ENCODE measurements around the gene MPPE1.

The MPPE1 gene

GRCh38 chr18:11950824-11951223, 42.7 kb upstream of the MPPE1 start:
- Histone ChIP-seq H3K4me2 (ENCODE audit: low read length) (no peak overlapping the region), H3K9me3 (ENCODE audit: low read length) (no peaks in the 10 kb centered on the region; the same call in 1 of the 2 replicates), H3K36me3 (ENCODE audit: insufficient read depth, low read length) (no peaks in the 10 kb centered on the region), H3K4me1 (ENCODE audit: insufficient read depth, low read length, severe bottlenecking) (peaks cover 11% of the 10 kb centered on the region), H3K27ac (ENCODE audit: low read depth, low read length, poor library complexity, severe bottlenecking) (no peak overlapping the region), H4K20me1 (ENCODE audit: insufficient read depth, low read length) (no peaks in the 10 kb centered on the region), H3K27me3 (ENCODE audit: insufficient read depth, low read length) (no peaks in the 10 kb centered on the region), H3K79me2 (ENCODE audit: insufficient read depth, low read length) (no peaks in the 10 kb centered on the region), H3K9me2 (ENCODE audit: low read depth, low read length) (no peaks in the 10 kb centered on the region), H3K9ac (ENCODE audit: low read length) (no peak overlapping the region), H3K4me3 (ENCODE audit: low read depth, low read length, poor library complexity, severe bottlenecking) (no peak overlapping the region), H3F3A (ENCODE audit: insufficient read depth, low read length) (no peaks in the 10 kb centered on the region), H2AFZ (ENCODE audit: low read length) (no peak overlapping the region)
- no peak for TF ChIP-seq CTCF (IDR thresholded peaks at IDR 0.05; ENCODE audit: low read length)

GRCh38 chr18:11948852-11949523, 40.9 kb upstream of the MPPE1 start:
- no peaks in the 10 kb centered on the region; the same call in 1 of the 2 replicates for H3K27me3 ChIP-seq (ENCODE audit: insufficient read depth, low read length)
- H3K4me2 ChIP-seq (ENCODE audit: low read length): no peak overlapping the region
- H4K20me1 ChIP-seq (ENCODE audit: insufficient read depth, low read length): no peaks in the 10 kb centered on the region
- no peak overlapping the region for H3K9ac ChIP-seq (ENCODE audit: low read length)
- H2AFZ ChIP-seq (ENCODE audit: low read length): no peak overlapping the region
- H3K9me3 ChIP-seq (ENCODE audit: low read length): no peaks in the 10 kb centered on the region
- H3K9me2 ChIP-seq (ENCODE audit: low read depth, low read length): no peaks in the 10 kb centered on the region
- H3K4me1 ChIP-seq (ENCODE audit: insufficient read depth, low read length, severe bottlenecking): peaks cover 11% of the 10 kb centered on the region
- TF ChIP-seq CTCF (IDR thresholded peaks at IDR 0.05; ENCODE audit: low read length) (no peak), EZH2 (IDR thresholded peaks at IDR 0.05; ENCODE audit: borderline replicate concordance, low read length) (no peak)
- no peak overlapping the region for H3K27ac ChIP-seq (ENCODE audit: low read depth, low read length, poor library complexity, severe bottlenecking)
- no peaks in the 10 kb centered on the region for H3K36me3 ChIP-seq (ENCODE audit: insufficient read depth, low read length)
- no peaks in the 10 kb centered on the region for H3K79me2 ChIP-seq (ENCODE audit: insufficient read depth, low read length)
- H3F3A ChIP-seq (ENCODE audit: insufficient read depth, low read length): no peaks in the 10 kb centered on the region
- no peak overlapping the region for H3K4me3 ChIP-seq (ENCODE audit: low read depth, low read length, poor library complexity, severe bottlenecking)

- Histone ChIP-seq H3K9me3 (ENCODE audit: low read length) (no peaks in the 10 kb centered on the region), H4K20me1 (ENCODE audit: insufficient read depth, low read length) (no peaks in the 10 kb centered on the region), H3K27ac (ENCODE audit: low read depth, low read length, poor library complexity, severe bottlenecking) (no peak overlapping the region), H3K9me2 (ENCODE audit: low read depth, low read length) (no peaks in the 10 kb centered on the region), H2AFZ (ENCODE audit: low read length) (0 out of 2 replicates have a peak overlapping the region, but pooled peaks have one; percentile 54), H3K36me3 (ENCODE audit: insufficient read depth, low read length) (no peaks in the 10 kb centered on the region), H3K4me1 (ENCODE audit: insufficient read depth, low read length, severe bottlenecking) (peaks cover 11% of the 10 kb centered on the region), H3K27me3 (ENCODE audit: insufficient read depth, low read length) (peaks cover 4% of the 10 kb centered on the region; the same call in 1 of the 2 replicates), H3K4me3 (ENCODE audit: low read depth, low read length, poor library complexity, severe bottlenecking) (no peak overlapping the region), H3K4me2 (ENCODE audit: low read length) (peak overlapping the region; percentile 42), H3K9ac (ENCODE audit: low read length) (no peak overlapping the region; the same call in 1 of the 2 replicates), H3K79me2 (ENCODE audit: insufficient read depth, low read length) (no peaks in the 10 kb centered on the region), H3F3A (ENCODE audit: insufficient read depth, low read length) (no peaks in the 10 kb centered on the region)
- TF ChIP-seq CTCF (IDR thresholded peaks at IDR 0.05; ENCODE audit: low read length): no peak
- TF ChIP-seq EZH2 (IDR thresholded peaks at IDR 0.05; ENCODE audit: borderline replicate concordance, low read length): no peak
These were observed 39.4 kb upstream of the MPPE1 start for GRCh38 chr18:11947214-11948191.

Data from OCI-LY1 (cell line).